ENCODE measurements around the gene ALPK3. TPM values are rescaled to one million over a fixed set of nuclear protein-coding genes. Genes with fewer than 3 reads are reported as not detected.

The ALPK3 gene
- polyA plus RNA-seq, 1 donor from 2014 or later, result not detected

GRCh38 chr15:84889991-84890669 lies 73.0 kb downstream of the ALPK3 start:
- H3K9me2 ChIP-seq (ENCODE audit: insufficient read depth, low read length), result no peaks in the 10 kb centered on the region
- no peaks in the 10 kb centered on the region for H3K79me2 ChIP-seq (replicated peaks; ENCODE audit: insufficient read depth, low read length)
- no peaks in the 10 kb centered on the region for H4K20me1 ChIP-seq (ENCODE audit: insufficient read depth)
- H3K9me3 ChIP-seq (ENCODE audit: low read length), result no peaks in the 10 kb centered on the region
- H3K4me3 ChIP-seq (ENCODE audit: low read length), result no peak overlapping the region
- TF ChIP-seq SMC3 (conservative IDR thresholded peaks at IDR 0.05; ENCODE audit: poor library complexity) (no peak), EP300 (conservative IDR thresholded peaks at IDR 0.05; ENCODE audit: poor library complexity, severe bottlenecking) (no peak), EZH2 (IDR thresholded peaks at IDR 0.05; ENCODE audit: borderline replicate concordance, insufficient read depth, low read length, poor library complexity, severe bottlenecking) (no peak), RAD21 (conservative IDR thresholded peaks at IDR 0.05) (no peak), REST (IDR thresholded peaks at IDR 0.05; ENCODE audit: borderline replicate concordance) (no peak), TAF1 (IDR thresholded peaks at IDR 0.05; ENCODE audit: low read depth) (no peak), CTCF (IDR thresholded peaks at IDR 0.05; ENCODE audit: poor library complexity, severe bottlenecking) (no peak), POLR2AphosphoS5 (IDR thresholded peaks at IDR 0.05) (no peak), MXI1 (conservative IDR thresholded peaks at IDR 0.05; ENCODE audit: poor library complexity, severe bottlenecking) (no peak)
- H3F3A ChIP-seq (ENCODE audit: insufficient read depth, low read length, poor library complexity, severe bottlenecking), result no peaks in the 10 kb centered on the region
- no peak overlapping the region for H3K9ac ChIP-seq (ENCODE audit: low read length)
- H2AFZ ChIP-seq (ENCODE audit: low read depth, low read length), result no peak overlapping the region
- no peaks in the 10 kb centered on the region for H3K36me3 ChIP-seq (ENCODE audit: insufficient read depth, low read length)
- no peak overlapping the region for H3K27ac ChIP-seq (ENCODE audit: low read length)
- H3K4me2 ChIP-seq (ENCODE audit: low read length), result no peak overlapping the region
- no peaks in the 10 kb centered on the region for H3K27me3 ChIP-seq (ENCODE audit: insufficient read depth, low read depth, low read length)

GRCh38 chr15:84890670-84891162 lies 73.6 kb downstream of the ALPK3 start:
- no peaks in the 10 kb centered on the region for H3K9me3 ChIP-seq (ENCODE audit: low read length)
- no peak overlapping the region for H3K9ac ChIP-seq (ENCODE audit: low read length)
- H4K20me1 ChIP-seq (ENCODE audit: insufficient read depth), result no peaks in the 10 kb centered on the region
- H3K4me2 ChIP-seq (ENCODE audit: low read length), result no peak overlapping the region
- H3K9me2 ChIP-seq (ENCODE audit: insufficient read depth, low read length), result no peaks in the 10 kb centered on the region
- TF ChIP-seq EP300 (conservative IDR thresholded peaks at IDR 0.05; ENCODE audit: poor library complexity, severe bottlenecking) (no peak), REST (IDR thresholded peaks at IDR 0.05; ENCODE audit: borderline replicate concordance) (no peak), POLR2AphosphoS5 (IDR thresholded peaks at IDR 0.05) (no peak), MXI1 (conservative IDR thresholded peaks at IDR 0.05; ENCODE audit: poor library complexity, severe bottlenecking) (no peak), CTCF (IDR thresholded peaks at IDR 0.05; ENCODE audit: poor library complexity, severe bottlenecking) (no peak), TAF1 (IDR thresholded peaks at IDR 0.05; ENCODE audit: low read depth) (no peak), SMC3 (conservative IDR thresholded peaks at IDR 0.05; ENCODE audit: poor library complexity) (no peak), EZH2 (IDR thresholded peaks at IDR 0.05; ENCODE audit: borderline replicate concordance, insufficient read depth, low read length, poor library complexity, severe bottlenecking) (no peak), RAD21 (conservative IDR thresholded peaks at IDR 0.05) (no peak)
- no peaks in the 10 kb centered on the region for H3K36me3 ChIP-seq (ENCODE audit: insufficient read depth, low read length)
- no peaks in the 10 kb centered on the region for H3K79me2 ChIP-seq (replicated peaks; ENCODE audit: insufficient read depth, low read length)
- no peaks in the 10 kb centered on the region for H3F3A ChIP-seq (ENCODE audit: insufficient read depth, low read length, poor library complexity, severe bottlenecking)
- no peaks in the 10 kb centered on the region for H3K27me3 ChIP-seq (ENCODE audit: insufficient read depth, low read depth, low read length)
- H3K4me3 ChIP-seq (ENCODE audit: low read length), result no peak overlapping the region
- no peak overlapping the region for H3K27ac ChIP-seq (ENCODE audit: low read length)
- H2AFZ ChIP-seq (ENCODE audit: low read depth, low read length), result no peak overlapping the region
